Vagina (tissue), 2 donors: ENCODE results near the gene RAPGEF4.

Experiments used
- CTCF ChIP-seq, 3 experiments: fragments of 450-650 bp in 2 of 3; fragments of 200-600 bp in 1 of 3; sonication (generic) in 1 of 3; IDR thresholded peaks; one replicate each; pipeline ENCODE4 v1.5.1; 2017 to 2019; ENCODE audit warnings: antibody characterized with exemption in 3 of 3, mild to moderate bottlenecking in 2 of 3, moderate library complexity in 2 of 3
- POLR2A ChIP-seq, 2 donors: fragments of 450-650 bp; IDR thresholded peaks; one replicate each; pipeline ENCODE4 v1.6.1; 2017; ENCODE audit warnings: antibody characterized with exemption in 2 of 2, mild to moderate bottlenecking in 2 of 2, moderate library complexity in 2 of 2
- POLR2AphosphoS5 ChIP-seq, 2 donors: sonication (generic); formaldehyde crosslinking; IDR thresholded peaks; one replicate each; pipeline ENCODE4 v1.9.0; 2017; ENCODE audit warnings: antibody characterized with exemption in 2 of 2, mild to moderate bottlenecking in 2 of 2, low read depth in 1 of 2; ENCODE audit not compliant: insufficient read depth in 1 of 2

GRCh38 chr2:172791953-172792352, 56.3 kb downstream of the RAPGEF4 start:
- TF ChIP-seq CTCF (IDR thresholded peaks at IDR 0.05) (no peak), POLR2A (IDR thresholded peaks at IDR 0.05) (no peak), POLR2AphosphoS5 (IDR thresholded peaks at IDR 0.05; ENCODE audit: insufficient read depth in 1 of 2, low read depth in 1 of 2) (no peak)
